ENCODE results near the gene ADAT3.

The ADAT3 gene

DNA sequence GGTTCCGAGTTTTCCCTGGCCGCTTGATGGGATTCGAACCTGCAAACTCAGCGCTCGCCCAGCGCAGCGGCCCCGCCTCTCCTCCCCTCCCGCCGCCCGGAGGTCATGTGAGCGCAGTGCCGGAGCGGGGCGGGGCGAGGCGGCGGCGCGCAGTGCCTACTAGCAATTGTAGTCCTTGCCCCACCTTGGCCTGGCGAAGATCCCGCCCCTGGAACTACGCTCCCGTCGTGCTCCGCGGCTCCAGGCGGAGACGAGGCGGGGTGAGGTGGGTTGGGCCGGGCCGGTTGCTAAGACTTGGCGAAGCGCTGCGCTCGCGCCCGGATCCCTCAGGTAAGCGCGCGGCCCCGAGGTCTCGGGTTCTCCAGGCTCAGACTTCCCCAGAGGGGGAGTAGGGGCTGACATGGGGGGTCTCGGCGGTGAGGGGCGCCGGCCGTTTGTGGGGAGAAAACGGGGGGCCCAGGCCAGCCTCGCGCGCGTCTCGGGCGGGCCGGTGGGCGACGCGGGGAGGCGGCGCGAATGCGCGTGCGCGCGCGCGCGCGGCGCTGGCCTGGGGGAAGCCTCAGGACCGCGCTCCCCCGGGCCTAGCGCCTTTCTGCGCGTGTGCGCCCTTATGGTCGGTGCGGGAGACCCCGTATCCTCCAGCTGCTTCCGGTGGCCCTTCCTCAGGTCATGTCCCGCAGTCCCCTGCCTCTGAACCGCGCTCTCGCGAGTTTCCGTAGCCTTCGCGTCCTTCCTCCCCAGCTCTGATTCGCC, at the start of gene ADAT3, which contains the start of gene SCAMP4:
ADAT3 (plus strand) TSS at position 290 of the 753 bp plus-strand sequence. CDS start 6,649 bp downstream, outside the sequence.
SCAMP4 (plus strand) TSS at position 290 of the 753 bp plus-strand sequence. CDS start 9,621 bp downstream, outside the sequence.
- TF ChIP-seq, protein P1, sequence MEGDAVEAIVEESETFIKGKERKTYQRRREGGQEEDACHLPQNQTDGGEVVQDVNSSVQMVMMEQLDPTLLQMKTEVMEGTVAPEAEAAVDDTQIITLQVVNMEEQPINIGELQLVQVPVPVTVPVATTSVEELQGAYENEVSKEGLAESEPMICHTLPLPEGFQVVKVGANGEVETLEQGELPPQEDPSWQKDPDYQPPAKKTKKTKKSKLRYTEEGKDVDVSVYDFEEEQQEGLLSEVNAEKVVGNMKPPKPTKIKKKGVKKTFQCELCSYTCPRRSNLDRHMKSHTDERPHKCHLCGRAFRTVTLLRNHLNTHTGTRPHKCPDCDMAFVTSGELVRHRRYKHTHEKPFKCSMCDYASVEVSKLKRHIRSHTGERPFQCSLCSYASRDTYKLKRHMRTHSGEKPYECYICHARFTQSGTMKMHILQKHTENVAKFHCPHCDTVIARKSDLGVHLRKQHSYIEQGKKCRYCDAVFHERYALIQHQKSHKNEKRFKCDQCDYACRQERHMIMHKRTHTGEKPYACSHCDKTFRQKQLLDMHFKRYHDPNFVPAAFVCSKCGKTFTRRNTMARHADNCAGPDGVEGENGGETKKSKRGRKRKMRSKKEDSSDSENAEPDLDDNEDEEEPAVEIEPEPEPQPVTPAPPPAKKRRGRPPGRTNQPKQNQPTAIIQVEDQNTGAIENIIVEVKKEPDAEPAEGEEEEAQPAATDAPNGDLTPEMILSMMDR (IDR thresholded peaks at IDR 0.05; ENCODE audit: low read depth, low read length), result no peak
- peak; percentile 98 for DNase-seq (ENCODE audit: extremely low read depth, low read depth)

DNA sequence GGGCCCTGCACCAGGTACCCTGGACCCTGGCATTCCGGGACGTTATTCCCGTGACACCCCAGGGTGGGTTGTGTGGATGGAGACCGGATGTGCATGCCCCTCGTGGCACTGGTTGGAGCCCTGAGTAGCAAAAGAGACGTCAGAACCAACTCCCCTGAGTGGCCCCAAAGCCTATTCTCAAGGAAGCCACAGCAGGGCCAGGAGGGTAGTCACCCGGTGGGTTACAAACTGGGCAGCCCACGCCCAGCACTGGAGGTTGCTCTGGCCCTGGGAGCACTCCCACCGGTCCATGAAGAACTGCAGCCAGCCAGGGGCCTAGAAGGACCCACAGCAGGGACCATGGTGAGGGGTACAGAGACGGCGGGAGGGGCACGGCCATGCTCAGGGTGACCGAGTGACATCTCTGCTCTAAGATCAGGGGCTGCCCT, 49.4 kb upstream of the ADAT3 start:
- TF ChIP-seq, protein P1 (IDR thresholded peaks at IDR 0.05; ENCODE audit: low read depth, low read length), result no peak
- DNase-seq (ENCODE audit: extremely low read depth, low read depth), result no peak

DNA sequence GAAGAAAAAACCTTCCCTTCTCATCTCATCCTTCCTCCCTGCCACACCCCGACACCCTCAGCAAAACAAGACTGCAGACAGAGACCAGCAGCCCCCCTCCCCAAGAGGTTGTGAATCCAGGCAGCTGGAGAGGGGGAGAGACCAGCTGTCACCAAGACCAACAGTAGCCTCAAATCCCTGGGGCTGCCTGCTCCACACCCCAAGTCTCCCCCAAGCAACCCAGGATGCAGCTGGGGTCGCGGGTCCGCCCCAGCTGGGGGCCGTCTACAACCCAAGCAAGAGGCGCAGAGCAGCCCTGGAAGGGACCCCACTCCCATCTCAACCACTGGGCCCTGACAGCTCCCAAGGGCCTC, 48.9 kb upstream of the ADAT3 start:
- DNase-seq (ENCODE audit: extremely low read depth, low read depth), result no peak
- TF ChIP-seq, protein P1 (IDR thresholded peaks at IDR 0.05; ENCODE audit: low read depth, low read length), result no peak

DNA sequence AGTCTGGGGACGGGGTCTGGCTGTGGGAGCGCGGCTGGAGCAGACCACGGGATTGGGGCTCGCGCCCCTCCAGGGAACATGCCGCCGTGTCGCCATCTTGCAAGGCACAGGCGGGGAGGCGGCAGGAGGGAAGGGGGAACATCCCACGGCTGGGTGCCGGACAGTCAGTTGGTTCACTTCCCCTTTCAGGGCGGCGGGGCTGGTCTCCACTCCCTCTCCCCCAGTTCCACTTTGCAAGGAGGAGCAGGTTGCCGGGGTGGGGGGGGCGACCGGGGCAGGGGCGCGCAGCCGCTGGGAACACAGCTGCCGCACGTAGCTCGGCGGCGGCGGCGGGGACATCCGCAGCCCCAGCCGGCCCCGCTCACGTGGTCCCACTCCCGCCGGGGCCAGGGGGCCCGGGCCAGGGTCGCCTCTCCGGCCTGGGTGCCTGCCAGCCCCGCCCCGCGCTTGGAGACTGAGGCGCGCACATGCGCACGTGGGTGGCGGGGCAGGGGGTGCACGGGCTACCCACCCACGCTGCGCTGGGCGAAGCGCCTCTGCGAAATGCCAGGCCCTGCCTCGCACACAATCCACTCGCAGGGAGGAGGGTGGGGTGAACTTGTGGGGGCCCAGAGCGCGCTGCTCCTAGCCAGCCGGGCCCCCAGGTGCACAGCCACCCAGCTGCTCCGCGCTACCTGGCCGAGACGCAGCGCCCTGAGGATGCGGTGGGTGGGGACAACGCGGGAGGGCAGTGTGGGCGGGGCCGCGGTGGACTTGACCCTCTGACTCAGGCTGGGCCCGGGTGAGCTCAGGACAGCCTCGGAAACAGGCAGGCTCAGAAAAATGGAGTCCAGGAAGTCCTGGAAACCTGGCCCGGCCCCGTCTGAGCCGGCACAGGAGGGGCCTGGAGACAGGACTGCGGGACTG, 48.2 kb upstream of the ADAT3 start:
- no peak for DNase-seq (ENCODE audit: extremely low read depth, low read depth)
- TF ChIP-seq, protein P1 (IDR thresholded peaks at IDR 0.05; ENCODE audit: low read depth, low read length), result no peak

DNA sequence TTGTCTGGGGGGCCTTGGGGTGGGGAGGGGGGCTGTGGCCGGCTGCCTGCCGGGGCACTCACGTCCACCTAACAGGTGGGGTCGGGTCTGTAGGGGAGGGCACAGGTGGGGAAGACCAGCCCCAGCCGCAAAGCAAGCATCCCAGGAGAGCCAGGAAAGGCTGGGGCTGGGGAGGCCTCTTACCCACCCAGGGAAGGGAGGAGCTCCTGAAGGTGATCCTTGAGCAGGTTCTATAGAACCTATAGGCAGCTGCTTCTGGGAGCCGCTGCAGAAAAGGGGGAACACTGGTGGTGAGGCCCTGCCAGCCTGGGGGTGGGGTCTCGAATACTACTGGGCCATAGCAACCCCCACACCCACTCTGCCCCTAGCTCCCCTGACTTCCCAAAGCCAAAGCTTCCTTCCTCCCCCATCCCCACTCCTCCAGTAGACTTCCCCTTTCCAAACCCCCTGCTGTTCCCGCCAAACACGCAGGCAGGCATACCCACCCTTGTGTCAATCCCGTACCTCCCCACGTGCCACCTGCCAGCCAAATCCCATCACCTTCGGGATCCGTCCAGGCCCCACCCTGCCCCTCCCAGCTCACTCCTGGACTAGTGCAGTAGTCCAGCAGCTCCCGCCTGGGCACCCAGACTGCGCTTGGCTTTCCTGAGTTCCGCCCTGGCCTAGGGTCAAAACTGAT, 47.4 kb upstream of the ADAT3 start:
- TF ChIP-seq, protein P1 (IDR thresholded peaks at IDR 0.05; ENCODE audit: low read depth, low read length), result no peak
- no peak for DNase-seq (ENCODE audit: extremely low read depth, low read depth)

DNA sequence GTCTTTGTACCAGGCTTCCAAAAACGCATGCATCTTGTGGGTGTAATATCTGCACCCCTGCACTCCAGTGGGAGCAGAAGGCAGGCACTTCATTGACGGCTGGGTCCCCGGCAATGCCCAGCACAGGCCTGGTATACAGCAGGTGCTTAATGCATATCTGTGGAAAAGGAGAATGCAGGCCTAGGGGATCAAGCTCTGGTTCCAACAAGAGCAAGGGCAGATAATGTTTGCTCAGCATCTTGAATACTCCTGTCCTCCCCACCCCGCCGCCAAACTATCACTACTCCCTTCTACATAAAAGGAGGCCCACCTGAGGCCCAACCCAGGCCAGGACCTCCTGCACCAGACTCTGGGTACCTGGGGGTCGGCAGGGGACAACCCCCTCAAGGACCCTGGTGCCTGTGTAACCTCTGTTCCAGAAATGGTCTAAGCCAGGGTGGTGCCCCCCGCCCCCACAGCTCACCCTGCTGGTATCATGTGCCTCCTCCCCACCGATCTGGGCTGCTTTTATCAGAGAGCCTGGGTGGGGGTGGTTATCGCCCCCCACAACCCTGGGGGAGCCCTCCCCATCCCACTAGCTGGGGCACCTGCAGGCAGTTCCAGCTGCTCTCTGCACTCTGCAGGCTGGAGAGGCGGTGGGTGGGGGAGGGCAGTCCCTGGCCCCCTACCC, 46.7 kb upstream of the ADAT3 start:
- TF ChIP-seq, protein P1 (IDR thresholded peaks at IDR 0.05; ENCODE audit: low read depth, low read length), result no peak
- no peak for DNase-seq (ENCODE audit: extremely low read depth, low read depth)
